ENCODE measurements around the gene THRB.

GRCh38 chr3:24498796-24499195 is 4.1 kb upstream of the THRB start:
- no peak for TF ChIP-seq POLR2AphosphoS5 (IDR thresholded peaks at IDR 0.05; ENCODE audit: low read depth, low read length)
- TF ChIP-seq ZBTB33 (IDR thresholded peaks at IDR 0.05; ENCODE audit: borderline replicate concordance, low read depth): no peak
- no peak for TF ChIP-seq TEAD4 (IDR thresholded peaks at IDR 0.05; ENCODE audit: borderline replicate concordance, insufficient read depth)
- no peak for TF ChIP-seq CTCF (IDR thresholded peaks at IDR 0.05)
- TF ChIP-seq EP300 (IDR thresholded peaks at IDR 0.05; ENCODE audit: borderline replicate concordance in 1 of 2, low read depth in 1 of 2, low read length in 1 of 2): no peak
- TF ChIP-seq RXRA (IDR thresholded peaks at IDR 0.05; ENCODE audit: borderline replicate concordance, low read depth): no peak
- no peak for TF ChIP-seq RCOR1 (IDR thresholded peaks at IDR 0.05; ENCODE audit: low read length)
- no peak for TF ChIP-seq EZH2phosphoT487 (IDR thresholded peaks at IDR 0.05; ENCODE audit: borderline replicate concordance, low read depth)
- no peak for TF ChIP-seq NFIC (IDR thresholded peaks at IDR 0.05; ENCODE audit: borderline replicate concordance)
- TF ChIP-seq RFX5 (IDR thresholded peaks at IDR 0.05; ENCODE audit: low read length): no peak
